ENCODE results near the gene PODXL.

DNA sequence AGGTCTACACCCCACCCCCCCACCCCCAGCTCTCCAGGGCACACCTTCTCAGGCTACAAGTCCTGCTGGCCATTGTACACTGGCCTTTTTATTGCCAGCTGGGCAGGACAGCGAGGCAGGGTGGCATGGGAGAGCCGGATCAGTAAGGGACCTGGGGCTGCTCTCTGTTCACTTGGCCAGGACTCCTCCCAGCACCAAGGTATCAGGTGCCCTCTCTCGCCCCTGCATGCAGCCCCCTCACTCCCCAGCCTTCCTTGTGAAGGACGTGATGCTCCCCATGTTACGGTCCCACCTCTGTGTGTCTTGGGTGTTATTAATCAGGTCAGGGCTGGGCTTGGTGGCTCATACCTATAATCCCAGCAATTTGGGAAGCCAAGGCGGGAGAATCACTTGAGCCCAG, 26.3 kb downstream of the PODXL start:
- TF ChIP-seq, protein P1, sequence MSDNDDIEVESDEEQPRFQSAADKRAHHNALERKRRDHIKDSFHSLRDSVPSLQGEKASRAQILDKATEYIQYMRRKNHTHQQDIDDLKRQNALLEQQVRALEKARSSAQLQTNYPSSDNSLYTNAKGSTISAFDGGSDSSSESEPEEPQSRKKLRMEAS (IDR thresholded peaks at IDR 0.05): no peak
- no peak for TF ChIP-seq YY1 (IDR thresholded peaks at IDR 0.05; ENCODE audit: low read depth)
- TF ChIP-seq TAF1 (IDR thresholded peaks at IDR 0.05; ENCODE audit: low read depth): no peak
- no peak for TF ChIP-seq CREB1 (IDR thresholded peaks at IDR 0.05; ENCODE audit: low read depth)
- TF ChIP-seq, protein P2, sequence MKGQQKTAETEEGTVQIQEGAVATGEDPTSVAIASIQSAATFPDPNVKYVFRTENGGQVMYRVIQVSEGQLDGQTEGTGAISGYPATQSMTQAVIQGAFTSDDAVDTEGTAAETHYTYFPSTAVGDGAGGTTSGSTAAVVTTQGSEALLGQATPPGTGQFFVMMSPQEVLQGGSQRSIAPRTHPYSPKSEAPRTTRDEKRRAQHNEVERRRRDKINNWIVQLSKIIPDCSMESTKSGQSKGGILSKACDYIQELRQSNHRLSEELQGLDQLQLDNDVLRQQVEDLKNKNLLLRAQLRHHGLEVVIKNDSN (IDR thresholded peaks at IDR 0.05): no peak
- no peak for TF ChIP-seq ZBTB7A (IDR thresholded peaks at IDR 0.05; ENCODE audit: low read depth)
- no peak for TF ChIP-seq RAD21 (IDR thresholded peaks at IDR 0.05; ENCODE audit: low read depth)
- TF ChIP-seq CEBPB (IDR thresholded peaks at IDR 0.05): no peak
- TF ChIP-seq, protein P3, sequence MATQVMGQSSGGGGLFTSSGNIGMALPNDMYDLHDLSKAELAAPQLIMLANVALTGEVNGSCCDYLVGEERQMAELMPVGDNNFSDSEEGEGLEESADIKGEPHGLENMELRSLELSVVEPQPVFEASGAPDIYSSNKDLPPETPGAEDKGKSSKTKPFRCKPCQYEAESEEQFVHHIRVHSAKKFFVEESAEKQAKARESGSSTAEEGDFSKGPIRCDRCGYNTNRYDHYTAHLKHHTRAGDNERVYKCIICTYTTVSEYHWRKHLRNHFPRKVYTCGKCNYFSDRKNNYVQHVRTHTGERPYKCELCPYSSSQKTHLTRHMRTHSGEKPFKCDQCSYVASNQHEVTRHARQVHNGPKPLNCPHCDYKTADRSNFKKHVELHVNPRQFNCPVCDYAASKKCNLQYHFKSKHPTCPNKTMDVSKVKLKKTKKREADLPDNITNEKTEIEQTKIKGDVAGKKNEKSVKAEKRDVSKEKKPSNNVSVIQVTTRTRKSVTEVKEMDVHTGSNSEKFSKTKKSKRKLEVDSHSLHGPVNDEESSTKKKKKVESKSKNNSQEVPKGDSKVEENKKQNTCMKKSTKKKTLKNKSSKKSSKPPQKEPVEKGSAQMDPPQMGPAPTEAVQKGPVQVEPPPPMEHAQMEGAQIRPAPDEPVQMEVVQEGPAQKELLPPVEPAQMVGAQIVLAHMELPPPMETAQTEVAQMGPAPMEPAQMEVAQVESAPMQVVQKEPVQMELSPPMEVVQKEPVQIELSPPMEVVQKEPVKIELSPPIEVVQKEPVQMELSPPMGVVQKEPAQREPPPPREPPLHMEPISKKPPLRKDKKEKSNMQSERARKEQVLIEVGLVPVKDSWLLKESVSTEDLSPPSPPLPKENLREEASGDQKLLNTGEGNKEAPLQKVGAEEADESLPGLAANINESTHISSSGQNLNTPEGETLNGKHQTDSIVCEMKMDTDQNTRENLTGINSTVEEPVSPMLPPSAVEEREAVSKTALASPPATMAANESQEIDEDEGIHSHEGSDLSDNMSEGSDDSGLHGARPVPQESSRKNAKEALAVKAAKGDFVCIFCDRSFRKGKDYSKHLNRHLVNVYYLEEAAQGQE (IDR thresholded peaks at IDR 0.05; ENCODE audit: low read depth): no peak
- no peak for TF ChIP-seq TCF12 (IDR thresholded peaks at IDR 0.05; ENCODE audit: low read depth)
- TF ChIP-seq FOXM1 (IDR thresholded peaks at IDR 0.05; ENCODE audit: borderline replicate concordance, low read depth): no peak
- TF ChIP-seq EGR1 (IDR thresholded peaks at IDR 0.05): no peak

Measured in Ishikawa (cell line).